ENCODE data around the gene MYO18B. TPM values are rescaled to one million over a fixed set of nuclear protein-coding genes. Genes with fewer than 3 reads are reported as not detected.

Gene MYO18B
- total RNA-seq, 1 donor from 2014 or later: 0.07 TPM

GRCh38 chr22:26047516-26047915, 305.5 kb downstream of the MYO18B start:
- no peaks in the 10 kb centered on the region for H3K79me2 ChIP-seq (ENCODE audit: insufficient read depth, low read length)
- no peaks in the 10 kb centered on the region for H4K20me1 ChIP-seq (ENCODE audit: insufficient read depth, low read length)
- Mint-ChIP-seq H3K9me3 (ENCODE audit: unreplicated experiment) (no peaks in the 10 kb centered on the region), H3K27ac (ENCODE audit: unreplicated experiment) (no peak overlapping the region), H3K27me3 (ENCODE audit: low read depth, unreplicated experiment) (peaks cover 9% of the 10 kb centered on the region), H3K36me3 (ENCODE audit: low read depth, unreplicated experiment) (no peaks in the 10 kb centered on the region), H3K4me1 (ENCODE audit: low read depth, unreplicated experiment) (no peaks in the 10 kb centered on the region), H3K4me3 (ENCODE audit: unreplicated experiment) (no peak overlapping the region)
- TF ChIP-seq CTCF (IDR thresholded peaks at IDR 0.05; ENCODE audit: insufficient read depth, low read depth, low read length) (no peak), EZH2 (IDR thresholded peaks at IDR 0.05; ENCODE audit: insufficient read depth, low read length) (no peak)
- no peaks in the 10 kb centered on the region for H3K4me1 ChIP-seq (ENCODE audit: insufficient read depth, low read length)
- DNase-seq (ENCODE audit: low read depth) (no peak), FAIRE-seq (no peak)
- no peak overlapping the region for H3K4me2 ChIP-seq (ENCODE audit: low read length)
- no peak overlapping the region for H3K9ac ChIP-seq (ENCODE audit: low read length)
- H3K27ac ChIP-seq (ENCODE audit: low read depth, low read length): no peak overlapping the region
- H2AFZ ChIP-seq (ENCODE audit: low read depth, low read length): no peak overlapping the region
- no peaks in the 10 kb centered on the region for H3K9me3 ChIP-seq (ENCODE audit: insufficient read depth, low read depth, low read length)
- no peaks in the 10 kb centered on the region for H3K36me3 ChIP-seq (ENCODE audit: insufficient read depth, low read length)
- no peaks in the 10 kb centered on the region for H3K27me3 ChIP-seq (ENCODE audit: insufficient read depth, low read length)
- no peak overlapping the region for H3K4me3 ChIP-seq (ENCODE audit: insufficient read depth, low read depth, low read length)

GRCh38 chr22:26047920-26048319, 305.9 kb downstream of the MYO18B start:
- H3K4me1 ChIP-seq (ENCODE audit: insufficient read depth, low read length): no peaks in the 10 kb centered on the region
- H3K36me3 ChIP-seq (ENCODE audit: insufficient read depth, low read length): no peaks in the 10 kb centered on the region
- Mint-ChIP-seq H3K4me3 (ENCODE audit: unreplicated experiment) (no peak overlapping the region), H3K36me3 (ENCODE audit: low read depth, unreplicated experiment) (no peaks in the 10 kb centered on the region), H3K4me1 (ENCODE audit: low read depth, unreplicated experiment) (no peaks in the 10 kb centered on the region), H3K27me3 (ENCODE audit: low read depth, unreplicated experiment) (peaks cover 9% of the 10 kb centered on the region), H3K27ac (ENCODE audit: unreplicated experiment) (no peak overlapping the region), H3K9me3 (ENCODE audit: unreplicated experiment) (no peaks in the 10 kb centered on the region)
- DNase-seq (ENCODE audit: low read depth): no peak
- H3K79me2 ChIP-seq (ENCODE audit: insufficient read depth, low read length): no peaks in the 10 kb centered on the region
- H4K20me1 ChIP-seq (ENCODE audit: insufficient read depth, low read length): no peaks in the 10 kb centered on the region
- H2AFZ ChIP-seq (ENCODE audit: low read depth, low read length): no peak overlapping the region
- no peak overlapping the region for H3K9ac ChIP-seq (ENCODE audit: low read length)
- H3K27ac ChIP-seq (ENCODE audit: low read depth, low read length): no peak overlapping the region
- H3K4me3 ChIP-seq (ENCODE audit: insufficient read depth, low read depth, low read length): no peak overlapping the region
- TF ChIP-seq CTCF (IDR thresholded peaks at IDR 0.05; ENCODE audit: insufficient read depth, low read depth, low read length) (no peak), EZH2 (IDR thresholded peaks at IDR 0.05; ENCODE audit: insufficient read depth, low read length) (no peak)
- H3K9me3 ChIP-seq (ENCODE audit: insufficient read depth, low read depth, low read length): no peaks in the 10 kb centered on the region
- FAIRE-seq: no peak
- H3K27me3 ChIP-seq (ENCODE audit: insufficient read depth, low read length): no peaks in the 10 kb centered on the region
- no peak overlapping the region for H3K4me2 ChIP-seq (ENCODE audit: low read length)

- Histone ChIP-seq H3K4me1 (ENCODE audit: insufficient read depth, low read length) (no peaks in the 10 kb centered on the region), H3K36me3 (ENCODE audit: insufficient read depth, low read length) (no peaks in the 10 kb centered on the region), H3K9me3 (ENCODE audit: insufficient read depth, low read depth, low read length) (no peaks in the 10 kb centered on the region), H3K79me2 (ENCODE audit: insufficient read depth, low read length) (no peaks in the 10 kb centered on the region), H3K4me3 (ENCODE audit: insufficient read depth, low read depth, low read length) (no peak overlapping the region), H3K4me2 (ENCODE audit: low read length) (no peak overlapping the region), H3K9ac (ENCODE audit: low read length) (no peak overlapping the region), H3K27ac (ENCODE audit: low read depth, low read length) (no peak overlapping the region), H3K27me3 (ENCODE audit: insufficient read depth, low read length) (no peaks in the 10 kb centered on the region), H2AFZ (ENCODE audit: low read depth, low read length) (no peak overlapping the region), H4K20me1 (ENCODE audit: insufficient read depth, low read length) (no peaks in the 10 kb centered on the region)
- Mint-ChIP-seq H3K27me3 (ENCODE audit: low read depth, unreplicated experiment) (peaks cover 22% of the 10 kb centered on the region), H3K9me3 (ENCODE audit: unreplicated experiment) (no peaks in the 10 kb centered on the region), H3K4me3 (ENCODE audit: unreplicated experiment) (no peak overlapping the region), H3K36me3 (ENCODE audit: low read depth, unreplicated experiment) (no peaks in the 10 kb centered on the region), H3K27ac (ENCODE audit: unreplicated experiment) (no peak overlapping the region), H3K4me1 (ENCODE audit: low read depth, unreplicated experiment) (no peaks in the 10 kb centered on the region)
- no peak for DNase-seq (ENCODE audit: low read depth)
- FAIRE-seq: no peak
- TF ChIP-seq CTCF (IDR thresholded peaks at IDR 0.05; ENCODE audit: insufficient read depth, low read depth, low read length) (no peak), EZH2 (IDR thresholded peaks at IDR 0.05; ENCODE audit: insufficient read depth, low read length) (no peak)
Measured at GRCh38 chr22:26050079-26050478, 308.1 kb downstream of the MYO18B start.

Data from astrocyte (in vitro differentiated cells and primary cell).